ENCODE data around the gene ERMN. TPM values are rescaled to one million over a fixed set of nuclear protein-coding genes. Genes with fewer than 3 reads are reported as not detected.
"Not testable (repeated sequence)": the region's sequence is repeated elsewhere in the genome, so short reads cannot be mapped to it uniquely, and the experiment has no call there.

Gene ERMN
- total RNA-seq, 2 donors from 2014 or later: 10.2 to 11.6 TPM

GRCh38 chr2:157302492-157303099, 23.0 kb downstream of the ERMN start:
- H3K4me3 Mint-ChIP-seq: no peak overlapping the region
- DNase-seq (no peak), ATAC-seq (peak; percentile 82)
- peaks cover 3% of the 10 kb centered on the region for H3K36me3 Mint-ChIP-seq (ENCODE audit: low read depth)
- peaks cover 14% of the 10 kb centered on the region for H3K27me3 Mint-ChIP-seq
- H3K4me1 Mint-ChIP-seq: peaks cover 7% of the 10 kb centered on the region
- H3K27ac Mint-ChIP-seq: no peak overlapping the region
- H3K9me3 ChIP-seq (ENCODE audit: control insufficient read depth, low read length, poor library complexity, severe bottlenecking): no peaks in the 10 kb centered on the region

- H3K36me3 Mint-ChIP-seq (ENCODE audit: low read depth): peaks cover 3% of the 10 kb centered on the region
- peaks cover 22% of the 10 kb centered on the region for H3K27me3 Mint-ChIP-seq
- no peak for DNase-seq
- H3K4me1 Mint-ChIP-seq: no peaks in the 10 kb centered on the region
- no peak overlapping the region for H3K4me3 Mint-ChIP-seq
- no peak overlapping the region for H3K27ac Mint-ChIP-seq
- H3K9me3 ChIP-seq (ENCODE audit: control insufficient read depth, low read length, poor library complexity, severe bottlenecking): no peaks in the 10 kb centered on the region
- ATAC-seq: no peak
Observed at GRCh38 chr2:157301307-157301706, 24.3 kb downstream of the ERMN start.

GRCh38 chr2:157296958-157297357, 28.7 kb downstream of the ERMN start:
- DNase-seq: no peak

GRCh38 chr2:157296490-157296889, 29.1 kb downstream of the ERMN start:
- ATAC-seq (no peak), DNase-seq (no peak)
- no peaks in the 10 kb centered on the region for H3K9me3 ChIP-seq (ENCODE audit: control insufficient read depth, low read length, poor library complexity, severe bottlenecking)
- Mint-ChIP-seq H3K27me3 (peaks cover 23% of the 10 kb centered on the region), H3K27ac (no peak overlapping the region), H3K36me3 (ENCODE audit: low read depth) (no peaks in the 10 kb centered on the region), H3K4me3 (no peak overlapping the region), H3K4me1 (no peaks in the 10 kb centered on the region)

More at GRCh38 chr2:157296958-157297357, 28.7 kb downstream of the ERMN start:
- Mint-ChIP-seq H3K36me3 (ENCODE audit: low read depth) (no peaks in the 10 kb centered on the region), H3K4me3 (no peak overlapping the region), H3K27me3 (peaks cover 23% of the 10 kb centered on the region), H3K27ac (no peak overlapping the region), H3K4me1 (no peaks in the 10 kb centered on the region)
- no peaks in the 10 kb centered on the region for H3K9me3 ChIP-seq (ENCODE audit: control insufficient read depth, low read length, poor library complexity, severe bottlenecking)
- no peak for ATAC-seq

- ATAC-seq: no peak
- no peaks in the 10 kb centered on the region for H3K9me3 ChIP-seq (ENCODE audit: control insufficient read depth, low read length, poor library complexity, severe bottlenecking)
- H3K36me3 Mint-ChIP-seq (ENCODE audit: low read depth): peaks cover 3% of the 10 kb centered on the region
- H3K4me3 Mint-ChIP-seq: no peak overlapping the region
- H3K4me1 Mint-ChIP-seq: no peaks in the 10 kb centered on the region
- H3K27ac Mint-ChIP-seq: no peak overlapping the region
- H3K27me3 Mint-ChIP-seq: peaks cover 25% of the 10 kb centered on the region
- DNase-seq: no peak
Observed at GRCh38 chr2:157292853-157293252, 32.8 kb downstream of the ERMN start.

- Mint-ChIP-seq H3K4me1 (no peaks in the 10 kb centered on the region), H3K4me3 (no peak overlapping the region), H3K27me3 (peaks cover 30% of the 10 kb centered on the region), H3K27ac (no peak overlapping the region), H3K36me3 (ENCODE audit: low read depth) (peaks cover 7% of the 10 kb centered on the region)
- DNase-seq (no peak), ATAC-seq (no peak)
- H3K9me3 ChIP-seq (ENCODE audit: control insufficient read depth, low read length, poor library complexity, severe bottlenecking): no peaks in the 10 kb centered on the region
Observed at GRCh38 chr2:157291018-157291417, 34.6 kb downstream of the ERMN start.

- Mint-ChIP-seq H3K4me1 (no peaks in the 10 kb centered on the region), H3K27ac (no peak overlapping the region), H3K4me3 (no peak overlapping the region), H3K36me3 (ENCODE audit: low read depth) (peaks cover 7% of the 10 kb centered on the region), H3K27me3 (peaks cover 30% of the 10 kb centered on the region)
- no peaks in the 10 kb centered on the region for H3K9me3 ChIP-seq (ENCODE audit: control insufficient read depth, low read length, poor library complexity, severe bottlenecking)
- no peak for DNase-seq
- no peak for ATAC-seq
Observed at GRCh38 chr2:157290525-157290924, 35.1 kb downstream of the ERMN start.

GRCh38 chr2:157287160-157287559, 38.5 kb downstream of the ERMN start:
- peaks cover 28% of the 10 kb centered on the region for H3K27me3 Mint-ChIP-seq
- no peaks in the 10 kb centered on the region for H3K9me3 ChIP-seq (ENCODE audit: control insufficient read depth, low read length, poor library complexity, severe bottlenecking)
- H3K4me3 Mint-ChIP-seq: no peak overlapping the region
- DNase-seq (no peak), ATAC-seq (no peak)
- H3K4me1 Mint-ChIP-seq: no peaks in the 10 kb centered on the region
- no peak overlapping the region for H3K27ac Mint-ChIP-seq
- peaks cover 7% of the 10 kb centered on the region for H3K36me3 Mint-ChIP-seq (ENCODE audit: low read depth)

GRCh38 chr2:157283468-157283867, 42.2 kb downstream of the ERMN start:
- DNase-seq (no peak), ATAC-seq (no peak)

GRCh38 chr2:157281316-157281715, 44.3 kb downstream of the ERMN start:
- ATAC-seq: no peak
- no peaks in the 10 kb centered on the region for H3K9me3 ChIP-seq (ENCODE audit: control insufficient read depth, low read length, poor library complexity, severe bottlenecking)
- Mint-ChIP-seq H3K27me3 (peaks cover 23% of the 10 kb centered on the region), H3K4me3 (no peak overlapping the region), H3K36me3 (ENCODE audit: low read depth) (no peaks in the 10 kb centered on the region), H3K4me1 (no peaks in the 10 kb centered on the region), H3K27ac (no peak overlapping the region)
- no peak for DNase-seq

More at GRCh38 chr2:157283468-157283867, 42.2 kb downstream of the ERMN start:
- H3K9me3 ChIP-seq (ENCODE audit: control insufficient read depth, low read length, poor library complexity, severe bottlenecking): no peaks in the 10 kb centered on the region
- Mint-ChIP-seq H3K27me3 (peaks cover 36% of the 10 kb centered on the region), H3K4me3 (no peak overlapping the region), H3K4me1 (no peaks in the 10 kb centered on the region), H3K27ac (no peak overlapping the region), H3K36me3 (ENCODE audit: low read depth) (peaks cover 4% of the 10 kb centered on the region)

- H3K27ac Mint-ChIP-seq; H3K4me1 Mint-ChIP-seq; H3K4me3 Mint-ChIP-seq; H3K9me3 ChIP-seq (ENCODE audit: control insufficient read depth, low read length, poor library complexity, severe bottlenecking); ATAC-seq; DNase-seq; H3K36me3 Mint-ChIP-seq (ENCODE audit: low read depth): not testable (repeated sequence)
- H3K27me3 Mint-ChIP-seq: peaks cover 23% of the 10 kb centered on the region
Observed at GRCh38 chr2:157279311-157279710, 46.3 kb downstream of the ERMN start.

- no peak for ATAC-seq
- no peaks in the 10 kb centered on the region for H3K36me3 Mint-ChIP-seq (ENCODE audit: low read depth)
- H3K4me3 Mint-ChIP-seq: no peak overlapping the region
- H3K27me3 Mint-ChIP-seq: peaks cover 13% of the 10 kb centered on the region
- H3K4me1 Mint-ChIP-seq: peaks cover 5% of the 10 kb centered on the region
- H3K27ac Mint-ChIP-seq: no peak overlapping the region
- DNase-seq: no peak
- H3K9me3 ChIP-seq (ENCODE audit: control insufficient read depth, low read length, poor library complexity, severe bottlenecking): no peaks in the 10 kb centered on the region
Observed at GRCh38 chr2:157271590-157272203, 53.9 kb downstream of the ERMN start.

GRCh38 chr2:157269922-157270321, 55.7 kb downstream of the ERMN start:
- Mint-ChIP-seq H3K4me3 (no peak overlapping the region), H3K4me1 (peaks cover 7% of the 10 kb centered on the region), H3K27ac (no peak overlapping the region), H3K36me3 (ENCODE audit: low read depth) (no peaks in the 10 kb centered on the region), H3K27me3 (peaks cover 13% of the 10 kb centered on the region)
- no peaks in the 10 kb centered on the region for H3K9me3 ChIP-seq (ENCODE audit: control insufficient read depth, low read length, poor library complexity, severe bottlenecking)
- no peak for DNase-seq
- no peak for ATAC-seq

- Mint-ChIP-seq H3K36me3 (ENCODE audit: low read depth) (no peaks in the 10 kb centered on the region), H3K27me3 (peaks cover 13% of the 10 kb centered on the region), H3K4me3 (no peak overlapping the region), H3K27ac (no peak overlapping the region), H3K4me1 (peaks cover 7% of the 10 kb centered on the region)
- DNase-seq: no peak
- H3K9me3 ChIP-seq (ENCODE audit: control insufficient read depth, low read length, poor library complexity, severe bottlenecking): no peaks in the 10 kb centered on the region
- no peak for ATAC-seq
Observed at GRCh38 chr2:157269060-157269459, 56.6 kb downstream of the ERMN start.

Measured in T-helper 17 cell (primary cell).